Measurements from ENCODE around the gene PPIL3. TPM values are rescaled to one million over a fixed set of nuclear protein-coding genes. Genes with fewer than 3 reads are reported as not detected.

Gene PPIL3
- total RNA-seq, 1 donor from 2014 or later, result 16.2 TPM

- Histone ChIP-seq H3K36me3 (no peaks in the 10 kb centered on the region), H3K27ac (no peak overlapping the region), H3K27me3 (no peaks in the 10 kb centered on the region), H3K9me3 (no peaks in the 10 kb centered on the region), H3K4me1 (no peaks in the 10 kb centered on the region), H3K4me3 (no peak overlapping the region)
- intact Hi-C loops (cut with DNase I), result no loop called here
- TF ChIP-seq CTCF (IDR thresholded peaks at IDR 0.05) (no peak), POLR2AphosphoS5 (IDR thresholded peaks at IDR 0.05; ENCODE audit: insufficient read depth in 1 of 2, low read depth in 1 of 2) (no peak), POLR2A (IDR thresholded peaks at IDR 0.05) (no peak)
- no peak for DNase-seq (ENCODE audit: extremely low spot score in 2 of 2)
Observed at GRCh38 chr2:200843993-200844948, 44.6 kb downstream of the PPIL3 start.

GRCh38 chr2:200839513-200839912, 49.4 kb downstream of the PPIL3 start:
- intact Hi-C loops (cut with DNase I), result no loop called here
- H3K4me1 ChIP-seq, result no peaks in the 10 kb centered on the region
- H3K9me3 ChIP-seq, result no peaks in the 10 kb centered on the region
- H3K4me3 ChIP-seq, result no peak overlapping the region
- H3K36me3 ChIP-seq, result no peaks in the 10 kb centered on the region
- H3K27ac ChIP-seq, result no peak overlapping the region
- no peaks in the 10 kb centered on the region for H3K27me3 ChIP-seq
- DNase-seq (ENCODE audit: extremely low spot score in 2 of 2), result no peak
- no peak for TF ChIP-seq CTCF (IDR thresholded peaks at IDR 0.05)
- no peak for TF ChIP-seq POLR2A (IDR thresholded peaks at IDR 0.05)
- no peak for TF ChIP-seq POLR2AphosphoS5 (IDR thresholded peaks at IDR 0.05; ENCODE audit: insufficient read depth in 1 of 2, low read depth in 1 of 2)

GRCh38 chr2:200834701-200835100, 54.2 kb downstream of the PPIL3 start:
- H3K4me1 ChIP-seq, result no peaks in the 10 kb centered on the region
- intact Hi-C loops (cut with DNase I), result no loop called here
- DNase-seq (ENCODE audit: extremely low spot score in 2 of 2), result no peak
- H3K27ac ChIP-seq, result no peak overlapping the region
- H3K36me3 ChIP-seq, result no peaks in the 10 kb centered on the region
- H3K4me3 ChIP-seq, result no peak overlapping the region
- no peaks in the 10 kb centered on the region for H3K9me3 ChIP-seq
- H3K27me3 ChIP-seq, result no peaks in the 10 kb centered on the region
- TF ChIP-seq CTCF (IDR thresholded peaks at IDR 0.05) (no peak), POLR2AphosphoS5 (IDR thresholded peaks at IDR 0.05; ENCODE audit: insufficient read depth in 1 of 2, low read depth in 1 of 2) (no peak), POLR2A (IDR thresholded peaks at IDR 0.05) (no peak)

- intact Hi-C loops (cut with DNase I), result no loop called here
- Histone ChIP-seq H3K4me3 (no peak overlapping the region), H3K27ac (no peak overlapping the region), H3K4me1 (no peaks in the 10 kb centered on the region), H3K36me3 (peaks cover 0 to 6% of the 10 kb centered on the region in 2 donors), H3K9me3 (no peaks in the 10 kb centered on the region), H3K27me3 (no peaks in the 10 kb centered on the region)
- no peak for TF ChIP-seq POLR2AphosphoS5 (IDR thresholded peaks at IDR 0.05; ENCODE audit: insufficient read depth in 1 of 2, low read depth in 1 of 2)
- TF ChIP-seq CTCF (IDR thresholded peaks at IDR 0.05), result no peak
- TF ChIP-seq POLR2A (IDR thresholded peaks at IDR 0.05), result no peak
- DNase-seq (ENCODE audit: extremely low spot score in 2 of 2), result no peak
Observed at GRCh38 chr2:200829258-200829655, 59.6 kb downstream of the PPIL3 start.

Data from vagina (tissue), 2 donors.